ENCODE measurements around the gene PI4KB. TPM values are rescaled to one million over a fixed set of nuclear protein-coding genes. Genes with fewer than 3 reads are reported as not detected.
A peak's percentile ranks its signal among the peaks of the same experiment; 100 is the strongest.

The PI4KB gene
- 37.4 TPM for polyA plus RNA-seq (2012; ENCODE audit: missing spikeins)

- FAIRE-seq (peak; percentile 86), DNase-seq (ENCODE audit: insufficient read length) (peak; percentile 87)
- TF ChIP-seq POLR2AphosphoS5 (IDR thresholded peaks at IDR 0.05; ENCODE audit: low read depth, low read length), result peak; percentile 32; the same call in 1 of the 2 replicates
- TF ChIP-seq TAF1 (IDR thresholded peaks at IDR 0.05; ENCODE audit: borderline replicate concordance, low read depth, low read length), result no peak
- peak; percentile 66 for TF ChIP-seq POLR2A (IDR thresholded peaks at IDR 0.05; ENCODE audit: low read depth, low read length)
These were observed at the start of gene PI4KB for GRCh38 chr1:151327223-151327902. PI4KB (minus strand) TSS chr1:151327416; CDS start chr1:151316481, 10,935 bp downstream.

GRCh38 chr1:151373196-151373595, 46.0 kb upstream of the PI4KB start:
- FAIRE-seq (no peak), DNase-seq (ENCODE audit: insufficient read length) (no peak)
- TF ChIP-seq POLR2AphosphoS5 (IDR thresholded peaks at IDR 0.05; ENCODE audit: low read depth, low read length) (no peak), TAF1 (IDR thresholded peaks at IDR 0.05; ENCODE audit: borderline replicate concordance, low read depth, low read length) (no peak), POLR2A (IDR thresholded peaks at IDR 0.05; ENCODE audit: low read depth, low read length) (no peak)

- FAIRE-seq (no peak), DNase-seq (ENCODE audit: insufficient read length) (no peak)
- no peak for TF ChIP-seq POLR2A (IDR thresholded peaks at IDR 0.05; ENCODE audit: low read depth, low read length)
- no peak for TF ChIP-seq POLR2AphosphoS5 (IDR thresholded peaks at IDR 0.05; ENCODE audit: low read depth, low read length)
These were observed 45.1 kb upstream of the PI4KB start, which contains the start of gene SELENBP1 for GRCh38 chr1:151372058-151372934. SELENBP1 (minus strand) TSS chr1:151372705; CDS start chr1:151372641, 64 bp downstream.

GRCh38 chr1:151371370-151372057, 44.3 kb upstream of the PI4KB start:
- FAIRE-seq (no peak), DNase-seq (ENCODE audit: insufficient read length) (no peak)
- TF ChIP-seq POLR2A (IDR thresholded peaks at IDR 0.05; ENCODE audit: low read depth, low read length), result no peak
- TF ChIP-seq POLR2AphosphoS5 (IDR thresholded peaks at IDR 0.05; ENCODE audit: low read depth, low read length), result no peak
- no peak for TF ChIP-seq TAF1 (IDR thresholded peaks at IDR 0.05; ENCODE audit: borderline replicate concordance, low read depth, low read length)

GRCh38 chr1:151370211-151370911, 43.1 kb upstream of the PI4KB start:
- no peak for TF ChIP-seq TAF1 (IDR thresholded peaks at IDR 0.05; ENCODE audit: borderline replicate concordance, low read depth, low read length)
- DNase-seq (ENCODE audit: insufficient read length) (no peak), FAIRE-seq (no peak)

GRCh38 chr1:151369621-151370048, 42.4 kb upstream of the PI4KB start:
- TF ChIP-seq TAF1 (IDR thresholded peaks at IDR 0.05; ENCODE audit: borderline replicate concordance, low read depth, low read length) (no peak), POLR2AphosphoS5 (IDR thresholded peaks at IDR 0.05; ENCODE audit: low read depth, low read length) (no peak), POLR2A (IDR thresholded peaks at IDR 0.05; ENCODE audit: low read depth, low read length) (no peak)
- no peak for FAIRE-seq
- DNase-seq (ENCODE audit: insufficient read length), result no peak

- no peak for DNase-seq (ENCODE audit: insufficient read length)
- TF ChIP-seq POLR2AphosphoS5 (IDR thresholded peaks at IDR 0.05; ENCODE audit: low read depth, low read length) (no peak), TAF1 (IDR thresholded peaks at IDR 0.05; ENCODE audit: borderline replicate concordance, low read depth, low read length) (no peak), POLR2A (IDR thresholded peaks at IDR 0.05; ENCODE audit: low read depth, low read length) (no peak)
- no peak for FAIRE-seq
These were observed 42.0 kb upstream of the PI4KB start for GRCh38 chr1:151369302-151369610.

- no peak for FAIRE-seq
- TF ChIP-seq POLR2A (IDR thresholded peaks at IDR 0.05; ENCODE audit: low read depth, low read length), result no peak
- no peak for TF ChIP-seq TAF1 (IDR thresholded peaks at IDR 0.05; ENCODE audit: borderline replicate concordance, low read depth, low read length)
- no peak for TF ChIP-seq POLR2AphosphoS5 (IDR thresholded peaks at IDR 0.05; ENCODE audit: low read depth, low read length)
- no peak for DNase-seq (ENCODE audit: insufficient read length)
These were observed 41.4 kb upstream of the PI4KB start for GRCh38 chr1:151368393-151369301.

- no peak for TF ChIP-seq TAF1 (IDR thresholded peaks at IDR 0.05; ENCODE audit: borderline replicate concordance, low read depth, low read length)
- no peak for TF ChIP-seq POLR2A (IDR thresholded peaks at IDR 0.05; ENCODE audit: low read depth, low read length)
- TF ChIP-seq POLR2AphosphoS5 (IDR thresholded peaks at IDR 0.05; ENCODE audit: low read depth, low read length), result no peak
- no peak for FAIRE-seq
- no peak for DNase-seq (ENCODE audit: insufficient read length)
These were observed 40.6 kb upstream of the PI4KB start for GRCh38 chr1:151367658-151368392.

- DNase-seq (ENCODE audit: insufficient read length), result no peak
- FAIRE-seq, result no peak
- TF ChIP-seq POLR2A (IDR thresholded peaks at IDR 0.05; ENCODE audit: low read depth, low read length) (no peak), TAF1 (IDR thresholded peaks at IDR 0.05; ENCODE audit: borderline replicate concordance, low read depth, low read length) (no peak), POLR2AphosphoS5 (IDR thresholded peaks at IDR 0.05; ENCODE audit: low read depth, low read length) (no peak)
These were observed 37.8 kb upstream of the PI4KB start for GRCh38 chr1:151364996-151365395.

Data from GM12892 (cell line).